Panc1 (cell line): ENCODE results near the gene VDR. TPM values are rescaled to one million over a fixed set of nuclear protein-coding genes. Genes with fewer than 3 reads are reported as not detected.

ENCODE experiments used
- ATAC-seq: fragments of 200-7000 bp; cut with Tn5 transposase; 2 replicates; pipeline ENCODE4 v1.9.1; 2020; ENCODE audit warnings: mild to moderate bottlenecking, moderate library complexity
- BruUV-seq: library from RNA; stranded (reverse); fragments of 400-500 nt; replicated peaks from 2 replicates; lab custom pipeline; 2021; lab: Mats Ljungman, UMichigan
- CTCF ChIA-PET: fragments of 300-600 bp; sonication (Branson Sonifier 250); formaldehyde crosslinking; loops from one replicate; lab custom pipeline; 2022; ENCODE audit warnings: antibody characterized with exemption; lab: Charles Lee
- POLR2A ChIA-PET: fragments of 300-600 bp; sonication (Branson Sonifier 250); formaldehyde crosslinking; loops from one replicate; lab custom pipeline; 2022; ENCODE audit warnings: antibody characterized with exemption; lab: Charles Lee
- DNase-seq: peaks from one replicate; pipeline ENCODE4 v3.0.0-alpha.2; 2010; ENCODE audit warnings: low read depth, low spot score
- H3K27ac ChIP-seq: 2 replicates; pipeline ENCODE4 v1.5.1; 2011; ENCODE audit warnings: mild to moderate bottlenecking, low read length, inconsistent platforms
- H3K27me3 ChIP-seq: fragments of 200-500 bp; sonication (Bioruptor generic); 2 replicates; pipeline ENCODE4 v1.6.0; 2014; ENCODE audit warnings: low read length, inconsistent platforms; ENCODE audit not compliant: control insufficient read depth, insufficient read depth
- H3K36me3 ChIP-seq: fragments of 200-500 bp; sonication (Bioruptor generic); 2 replicates; pipeline ENCODE4 v1.5.1; 2014; ENCODE audit warnings: inconsistent platforms, mild to moderate bottlenecking, low read length, moderate library complexity; ENCODE audit not compliant: control insufficient read depth, insufficient read depth
- H3K4me1 ChIP-seq: 2 replicates; pipeline ENCODE4 v1.5.1; 2011; ENCODE audit warnings: inconsistent platforms, mild to moderate bottlenecking, low read length, moderate library complexity; ENCODE audit not compliant: control insufficient read depth, insufficient read depth
- H3K4me3 ChIP-seq, 2 experiments: 2 replicates each; pipeline ENCODE4 v1.5.1; 2011 to 2012; ENCODE audit warnings: low read depth in 2 of 2, low read length in 2 of 2, mild to moderate bottlenecking in 2 of 2, inconsistent platforms in 1 of 2, moderate library complexity in 1 of 2
- H3K9me3 ChIP-seq: fragments of 200-500 bp; sonication (Bioruptor generic); 2 replicates; pipeline ENCODE4 v1.5.1; 2014; ENCODE audit warnings: low read depth, mild to moderate bottlenecking, inconsistent platforms, low read length, moderate library complexity; ENCODE audit not compliant: control insufficient read depth, insufficient read depth
- CTCF ChIP-seq: fragments of 450-650 bp; IDR thresholded peaks from 2 replicates; pipeline ENCODE4 v1.5.1; 2017; ENCODE audit warnings: mild to moderate bottlenecking
- POLR2AphosphoS5 ChIP-seq: IDR thresholded peaks from 2 replicates; pipeline ENCODE4 v1.6.1; 2012; ENCODE audit warnings: mild to moderate bottlenecking, low read depth, low read length, moderate library complexity
- REST ChIP-seq, 2 experiments: IDR thresholded peaks; 2 replicates each; pipeline ENCODE4 v1.6.1; 2011 to 2012; ENCODE audit warnings: low read depth in 2 of 2, control low read depth in 1 of 2, low read length in 1 of 2, mild to moderate bottlenecking in 1 of 2, moderate library complexity in 1 of 2; ENCODE audit not compliant: insufficient read depth in 1 of 2
- SIN3A ChIP-seq: IDR thresholded peaks from 2 replicates; pipeline ENCODE4 v1.6.1; 2012; ENCODE audit warnings: low read depth, mild to moderate bottlenecking, low read length, moderate library complexity, borderline replicate concordance; ENCODE audit not compliant: insufficient read depth
- TCF7L2 ChIP-seq: IDR thresholded peaks from 2 replicates; pipeline ENCODE4 v1.6.1; 2011; ENCODE audit warnings: mild to moderate bottlenecking, low read depth, low read length, inconsistent platforms
- in situ Hi-C: cut with HindIII; loops from 2 replicates; pipeline ENCODE4 v1.10.0; 2016; ENCODE audit warnings: low sequenced_read_pairs, low pct_unique_long_range_greater_than_20kb
- intact Hi-C: fragments of 100-400 bp; cut with micrococcal nuclease; formaldehyde crosslinking; loops from one replicate; pipeline ENCODE4 v1.10.0; 2022; ENCODE audit not compliant: unreplicated experiment
- total RNA-seq: library from RNA; stranded (reverse); gene quantifications from one replicate; pipeline ENCODE4 v1.2.1, GENCODE V29; 2021; ENCODE audit not compliant: unreplicated experiment

The VDR gene
- total RNA-seq, 1 experiment from 2014 or later, result 3.0 TPM

GRCh38 chr12:47840571-47840970, 64.2 kb downstream of the VDR start:
- in situ Hi-C loops (no loop called here), intact Hi-C loops (no loop called here)
- DNase-seq, result no peak
- BruUV-seq, result no TSS peak
- no peak for ATAC-seq
- POLR2A ChIA-PET, result no interaction called here
- TF ChIP-seq POLR2AphosphoS5, result no peak
- TF ChIP-seq SIN3A, result no peak
- no peak for TF ChIP-seq CTCF
- TF ChIP-seq TCF7L2, result no peak
- TF ChIP-seq REST (IDR thresholded peaks at IDR 0.05; ENCODE audit: insufficient read depth in 1 of 2, low read depth in 2 of 2, low read length in 1 of 2), result no peak
- H3K36me3 ChIP-seq, result no peaks in the 10 kb centered on the region
- H3K4me1 ChIP-seq, result no peaks in the 10 kb centered on the region
- H3K27me3 ChIP-seq, result peaks cover 3% of the 10 kb centered on the region; the same call in 1 of the 2 replicates
- H3K27ac ChIP-seq, result no peak overlapping the region
- CTCF ChIA-PET, result interaction anchor here (0.7 to 4.1 kb wide), 5 partner anchors 10 to 97 kb away, joined by 3 to 24 read pairs (median 4); no protein-coding TSS in a partner anchor
- H3K9me3 ChIP-seq, result no peaks in the 10 kb centered on the region
- H3K4me3 ChIP-seq, result no peak overlapping the region

- H3K9me3 ChIP-seq, result no peaks in the 10 kb centered on the region
- ATAC-seq (no peak; the same call in 1 of the 2 replicates), DNase-seq (no peak)
- H3K4me3 ChIP-seq, result no peak overlapping the region
- H3K4me1 ChIP-seq, result no peaks in the 10 kb centered on the region
- in situ Hi-C loops (no loop called here), intact Hi-C loops (loop anchor here (5.0 to 10.0 kb wide), 3 partner anchors 57 to 187 kb away; no protein-coding TSS in a partner anchor)
- no peaks in the 10 kb centered on the region for H3K36me3 ChIP-seq
- BruUV-seq, result no TSS peak
- POLR2A ChIA-PET, result interaction anchor here (0.7 to 0.9 kb wide), 2 partner anchors 22 to 67 kb away, joined by 3 to 4 read pairs; no protein-coding TSS in a partner anchor
- no peak overlapping the region for H3K27ac ChIP-seq
- TF ChIP-seq POLR2AphosphoS5, result no peak
- no peak for TF ChIP-seq REST (IDR thresholded peaks at IDR 0.05; ENCODE audit: insufficient read depth in 1 of 2, low read depth in 2 of 2, low read length in 1 of 2)
- TF ChIP-seq CTCF, result no peak
- TF ChIP-seq TCF7L2, result no peak
- TF ChIP-seq SIN3A, result no peak
- peaks cover 3% of the 10 kb centered on the region; the same call in 1 of the 2 replicates for H3K27me3 ChIP-seq
- CTCF ChIA-PET, result interaction anchor here (0.6 to 4.1 kb wide), 20 partner anchors 27 to 122 kb away, joined by 3 to 24 read pairs (median 4); partner anchors contain the start of gene RAPGEF3
Observed at GRCh38 chr12:47839214-47839876, 65.4 kb downstream of the VDR start.
